ENCODE results near the gene ARHGEF9. TPM values are rescaled to one million over a fixed set of nuclear protein-coding genes. Genes with fewer than 3 reads are reported as not detected.
A peak's percentile ranks its signal among the peaks of the same experiment; 100 is the strongest.

ARHGEF9 gene
- total RNA-seq, 1 donor from 2014 or later: 6.4 TPM

DNA sequence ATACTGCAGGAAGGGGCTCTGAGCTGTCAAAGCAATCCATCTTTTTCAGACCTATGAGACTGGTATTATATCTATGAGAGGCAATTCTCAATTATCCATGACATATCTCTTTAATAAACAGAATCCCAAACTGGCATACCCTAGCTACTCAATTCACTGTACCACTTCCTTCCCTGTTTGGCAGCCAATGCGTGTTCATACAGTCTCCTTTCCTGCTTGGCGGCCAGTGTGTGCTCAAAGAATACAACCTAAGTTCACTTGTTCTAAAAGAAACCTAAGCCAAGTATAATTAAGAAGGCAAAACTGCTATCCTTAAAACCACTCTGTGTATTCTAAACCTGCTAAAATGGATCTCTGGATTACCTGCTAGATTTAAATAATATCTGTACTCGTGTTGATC is 38.3 kb downstream of the ARHGEF9 start:
- peak in 1 of 2 donors; percentile 50 for DNase-seq (ENCODE audit: low read depth in 2 of 2)

DNA sequence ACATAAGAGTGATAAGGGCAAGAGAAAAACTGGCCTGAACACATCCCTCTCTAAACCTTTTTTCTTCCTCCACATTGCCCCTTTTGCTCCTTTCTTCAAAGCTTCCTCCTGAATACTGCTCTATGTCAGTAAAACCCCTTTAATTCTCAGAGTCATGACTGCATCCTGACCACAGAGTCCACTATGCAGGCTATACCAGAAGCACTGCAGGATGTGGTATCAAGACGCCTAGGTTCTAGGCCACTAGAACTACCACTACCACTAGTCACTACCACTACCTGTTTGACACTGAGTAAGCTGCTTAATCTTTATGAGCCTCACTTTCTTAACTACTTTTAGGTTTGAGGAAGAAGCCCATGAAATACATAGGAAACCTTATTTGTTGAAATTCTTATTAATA is 38.7 kb downstream of the ARHGEF9 start:
- DNase-seq (ENCODE audit: low read depth in 2 of 2): no peak

DNA sequence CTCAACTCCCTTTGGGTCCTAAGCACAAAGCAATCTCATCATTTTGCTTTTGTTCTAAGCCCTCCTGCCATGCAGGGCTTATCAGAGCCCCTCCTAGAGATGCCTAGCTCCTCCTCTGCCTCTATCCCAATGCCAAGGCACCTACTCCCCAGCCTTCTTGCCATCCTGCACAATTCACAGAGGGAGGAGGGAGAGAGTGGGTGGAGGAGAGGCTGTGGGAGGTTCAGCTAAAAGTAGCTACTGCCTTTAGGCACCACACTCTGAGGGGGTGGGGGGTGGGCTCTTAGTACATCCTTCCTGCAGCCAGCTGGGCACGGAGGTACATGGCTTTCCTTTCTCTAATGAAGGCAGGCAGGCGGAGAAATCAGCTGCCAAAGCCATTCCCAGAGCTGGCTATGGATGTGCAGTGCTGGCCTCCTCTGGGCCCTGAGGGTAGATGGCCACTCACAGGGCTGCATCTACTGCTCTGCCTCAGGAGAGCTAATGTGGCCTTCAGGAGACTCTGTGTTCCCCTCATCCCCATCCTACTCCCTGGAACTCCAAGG is 40.1 kb downstream of the ARHGEF9 start:
- DNase-seq (ENCODE audit: low read depth in 2 of 2): no peak

DNA sequence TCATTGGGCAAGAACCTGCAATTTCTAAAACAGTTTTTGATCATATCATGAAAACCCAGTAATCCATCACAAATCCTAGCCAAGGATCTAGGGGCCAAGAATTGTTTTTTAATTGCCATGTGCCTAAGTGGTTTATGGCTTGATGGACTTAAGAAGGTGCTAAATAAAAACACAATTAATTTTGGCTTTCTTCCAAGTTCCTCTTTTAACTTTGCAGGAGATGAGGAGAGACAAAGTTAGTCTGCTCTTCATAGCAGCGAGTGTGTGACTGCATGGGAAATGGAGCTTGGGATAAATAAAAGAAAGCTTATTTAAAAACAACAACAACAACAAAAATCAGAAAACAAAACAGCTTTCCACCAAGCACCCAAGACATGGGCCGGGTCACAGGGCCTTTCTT is 41.4 kb downstream of the ARHGEF9 start:
- no peak for DNase-seq (ENCODE audit: low read depth in 2 of 2)

DNA sequence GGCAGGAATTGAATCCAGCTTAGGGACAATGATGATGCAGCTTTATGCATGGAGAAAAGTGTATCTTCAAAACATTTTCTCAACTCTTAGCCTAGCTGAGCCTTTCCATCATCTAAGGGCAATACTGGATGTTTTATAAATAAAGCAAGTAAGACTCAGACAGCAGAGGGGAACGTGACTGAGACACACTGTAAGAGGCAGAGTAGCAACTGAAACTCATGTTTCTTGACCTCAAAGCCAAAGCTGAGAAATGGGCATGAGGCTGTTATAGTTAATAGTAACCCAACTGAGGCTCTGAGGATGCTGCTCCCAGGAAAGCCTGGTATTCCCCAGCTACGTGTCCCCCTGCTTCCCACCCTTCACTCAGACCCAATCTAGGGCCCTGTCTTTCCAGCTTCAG is 44.6 kb downstream of the ARHGEF9 start:
- no peak for DNase-seq (ENCODE audit: low read depth in 2 of 2)

DNA sequence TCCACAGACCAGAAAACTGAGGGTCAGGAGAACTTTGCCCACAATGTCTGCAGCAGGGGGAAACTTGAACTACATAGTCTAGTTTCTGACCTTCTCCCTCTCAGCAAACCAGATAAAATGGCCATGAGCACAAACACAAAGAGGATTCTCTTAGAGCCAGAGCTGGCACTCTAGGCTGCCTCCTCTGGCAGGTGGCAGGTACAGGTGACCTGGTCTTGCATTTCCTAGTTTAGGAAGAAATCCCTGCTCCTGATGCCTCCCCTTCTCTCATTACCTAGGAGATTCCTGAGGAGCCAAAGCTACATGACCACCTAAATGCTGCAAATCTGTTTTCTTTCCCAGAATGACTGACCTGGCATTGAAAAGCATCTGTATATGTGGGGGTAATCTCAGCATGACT is 45.1 kb downstream of the ARHGEF9 start:
- no peak for DNase-seq (ENCODE audit: low read depth in 2 of 2)

DNA sequence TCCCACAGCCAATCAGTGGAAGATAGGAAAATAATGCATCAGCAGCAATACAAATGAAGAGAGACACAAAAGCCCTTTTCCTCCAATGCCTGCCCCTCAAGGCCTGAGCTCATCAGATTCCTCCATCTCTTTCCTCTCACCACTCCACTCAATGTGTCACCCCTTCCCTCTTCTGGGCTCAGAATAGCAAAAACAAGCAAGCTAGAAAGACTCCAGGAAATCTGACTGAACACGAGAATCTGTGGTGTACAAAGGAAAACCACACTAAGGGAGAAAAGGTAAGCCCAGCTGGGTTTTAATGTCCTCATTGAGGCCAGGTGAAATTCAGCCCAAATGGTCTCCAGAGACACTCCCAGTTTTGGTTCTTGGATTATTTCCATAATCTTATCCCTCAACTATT is 46.3 kb downstream of the ARHGEF9 start:
- no peak for DNase-seq (ENCODE audit: low read depth in 2 of 2)

DNA sequence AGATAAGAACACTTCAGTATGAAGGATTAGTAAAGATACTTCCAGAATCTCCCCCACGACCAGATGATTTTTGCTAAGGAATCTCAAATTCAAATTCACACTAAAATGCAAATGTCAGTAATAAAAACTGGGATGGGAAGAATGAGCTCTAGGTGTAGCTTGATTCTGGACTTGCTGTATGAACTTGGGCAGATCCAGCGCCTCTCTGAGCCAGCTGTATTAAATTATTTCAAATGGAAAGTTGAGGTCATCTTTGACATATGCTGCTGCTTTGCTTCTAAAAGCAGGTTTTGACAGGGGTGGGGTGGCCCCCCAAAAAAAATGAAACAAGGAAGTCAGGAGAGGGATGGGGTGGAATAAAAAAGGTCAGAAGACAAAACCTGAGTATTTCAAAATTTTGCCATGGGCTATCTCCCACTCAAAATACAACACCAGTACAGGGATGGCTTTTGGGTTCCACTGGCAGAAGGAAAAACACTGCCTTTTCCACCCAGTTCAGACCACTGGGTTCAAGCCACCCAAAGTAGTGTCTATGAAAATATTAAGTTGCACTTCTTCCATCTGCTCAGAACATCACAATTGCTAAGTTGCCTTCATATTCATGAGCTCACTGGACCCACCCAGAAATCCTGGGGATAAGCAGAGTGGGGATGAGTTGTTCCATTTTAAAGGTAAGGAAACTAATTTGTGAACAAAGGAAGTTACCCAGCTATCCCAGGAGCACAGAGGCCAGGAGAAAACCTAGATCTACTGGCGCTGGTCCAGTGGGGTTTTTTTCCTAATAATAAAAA is 47.7 kb downstream of the ARHGEF9 start:
- no peak for DNase-seq (ENCODE audit: low read depth in 2 of 2)

DNA sequence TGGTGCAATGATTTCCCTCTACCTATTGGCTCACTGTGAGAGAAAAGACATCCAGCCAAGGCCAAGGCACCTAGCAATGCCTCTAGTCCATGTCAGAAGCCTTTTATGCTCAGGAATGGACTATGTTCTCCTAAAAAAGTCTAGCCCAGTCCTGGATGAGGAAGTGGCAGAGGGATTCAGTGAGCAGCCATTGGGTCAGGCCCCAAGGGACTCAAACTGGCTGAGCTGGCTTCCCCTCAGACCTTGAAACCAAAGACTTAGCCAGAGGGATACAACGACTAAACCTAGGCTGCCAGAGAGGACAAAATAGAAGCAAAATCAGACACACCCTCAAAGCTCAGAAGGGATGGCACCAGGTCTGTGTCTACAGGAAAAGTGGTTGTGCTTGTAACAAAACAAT is 49.1 kb downstream of the ARHGEF9 start:
- DNase-seq (ENCODE audit: low read depth in 2 of 2): no peak

DNA sequence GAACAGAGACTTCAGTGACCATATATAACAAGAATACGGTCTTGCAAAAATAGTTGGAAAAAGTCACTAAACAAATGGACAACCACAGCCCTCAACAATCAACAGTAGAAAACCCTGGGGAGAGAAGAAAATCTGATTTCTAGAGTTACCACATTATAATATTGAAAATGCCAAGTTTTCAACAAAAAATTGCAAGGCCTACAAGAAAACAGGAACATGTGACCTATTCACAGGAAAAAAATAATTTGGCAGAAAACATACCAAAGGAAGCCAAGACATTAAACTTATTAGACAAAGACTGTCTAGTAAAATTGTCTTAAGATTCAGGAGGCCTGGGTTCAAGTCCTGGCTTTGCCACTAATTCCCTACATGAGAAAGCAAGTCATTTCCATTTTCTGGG is 64.7 kb downstream of the ARHGEF9 start:
- DNase-seq (ENCODE audit: low read depth in 2 of 2): no peak

DNA sequence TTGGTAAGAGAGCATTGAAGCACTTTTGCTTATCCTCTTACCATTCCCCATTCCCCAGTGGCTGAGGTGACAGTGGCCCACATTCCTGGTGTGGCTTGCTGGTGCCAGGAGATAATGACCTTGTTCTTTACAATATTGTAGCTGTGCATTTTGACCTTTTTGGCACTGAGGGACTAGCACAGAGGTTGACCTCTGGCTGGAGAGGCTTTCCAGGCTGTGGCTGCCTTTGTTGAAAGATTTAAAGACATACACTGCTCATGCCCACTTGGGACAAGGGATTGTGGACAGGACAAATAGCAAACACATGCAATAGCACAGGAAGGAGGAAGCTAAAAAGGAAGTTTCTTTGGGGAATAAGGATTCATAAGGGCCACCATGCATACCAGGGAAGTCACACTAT is 65.4 kb downstream of the ARHGEF9 start:
- DNase-seq (ENCODE audit: low read depth in 2 of 2): no peak

DNA sequence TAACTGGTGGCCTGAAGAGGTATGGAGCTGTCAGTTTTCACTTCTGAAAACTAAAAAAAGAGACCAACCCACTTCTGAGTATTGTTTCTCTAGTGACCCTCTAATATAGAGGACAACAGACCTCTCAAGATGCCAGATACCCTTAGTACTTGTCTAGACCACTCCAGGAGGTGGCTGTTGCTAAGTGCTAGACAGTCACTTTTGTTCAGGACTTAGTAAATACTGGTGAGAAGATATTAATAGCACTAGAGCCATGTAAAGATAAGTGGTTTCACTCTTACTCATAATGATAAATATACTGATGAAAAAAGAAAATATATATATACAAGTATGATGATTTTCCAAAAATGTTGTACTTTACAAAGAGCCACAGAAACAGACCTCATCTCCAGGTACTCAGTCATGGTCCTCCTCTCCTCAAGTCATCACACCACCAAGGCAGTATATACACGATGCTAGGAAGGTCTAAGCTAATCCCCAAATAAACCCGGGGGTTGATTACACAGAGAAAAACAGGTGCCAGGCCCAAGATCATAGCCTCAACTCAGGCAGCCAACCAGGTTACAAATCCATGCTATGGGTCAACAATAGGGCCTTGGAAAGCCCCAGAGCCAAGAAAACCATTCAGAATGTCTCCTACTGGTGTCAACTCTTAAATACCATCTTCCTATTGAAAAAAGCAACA is 66.9 kb downstream of the ARHGEF9 start:
- DNase-seq (ENCODE audit: low read depth in 2 of 2): no peak

DNA sequence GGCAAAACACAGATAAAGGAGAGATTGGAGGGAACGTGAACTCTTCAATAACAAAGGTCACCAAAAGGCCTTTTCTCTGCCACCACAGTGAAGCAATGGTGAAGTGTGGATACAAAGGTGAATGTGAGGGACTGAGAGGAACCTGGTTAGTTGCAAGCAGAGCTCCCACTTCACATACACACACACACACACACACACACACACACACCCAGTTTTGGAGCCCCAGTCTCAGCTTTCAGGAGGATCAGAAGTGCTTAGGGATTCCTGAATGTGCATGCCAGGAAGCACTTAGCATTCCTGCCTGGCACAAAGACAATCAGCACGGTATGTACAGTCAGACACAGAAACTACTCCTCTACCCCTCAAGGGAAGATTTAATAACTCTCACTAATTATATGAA is 71.5 kb downstream of the ARHGEF9 start:
- peak in 1 of 2 donors; percentile 30 for DNase-seq (ENCODE audit: low read depth in 2 of 2)

DNA sequence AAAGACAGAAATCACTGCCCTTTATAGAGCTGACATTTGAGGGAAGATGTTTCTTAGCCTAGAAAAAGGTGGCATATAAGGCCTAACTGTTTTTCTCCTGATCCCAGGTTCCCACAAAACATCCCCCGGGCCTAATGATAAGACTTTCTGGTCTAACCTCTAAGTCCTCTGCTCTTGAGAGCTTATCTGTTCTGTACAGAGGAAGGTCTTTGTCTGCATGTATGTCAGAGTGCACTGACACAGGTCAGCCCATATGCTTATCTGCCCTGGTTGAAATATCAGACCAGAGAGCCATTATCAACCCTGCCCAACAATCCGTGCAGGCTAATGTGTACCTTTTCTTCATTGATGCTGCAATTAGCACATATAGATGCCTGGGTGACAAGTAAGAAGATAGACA is 76.2 kb downstream of the ARHGEF9 start:
- DNase-seq (ENCODE audit: low read depth in 2 of 2): no peak

DNA sequence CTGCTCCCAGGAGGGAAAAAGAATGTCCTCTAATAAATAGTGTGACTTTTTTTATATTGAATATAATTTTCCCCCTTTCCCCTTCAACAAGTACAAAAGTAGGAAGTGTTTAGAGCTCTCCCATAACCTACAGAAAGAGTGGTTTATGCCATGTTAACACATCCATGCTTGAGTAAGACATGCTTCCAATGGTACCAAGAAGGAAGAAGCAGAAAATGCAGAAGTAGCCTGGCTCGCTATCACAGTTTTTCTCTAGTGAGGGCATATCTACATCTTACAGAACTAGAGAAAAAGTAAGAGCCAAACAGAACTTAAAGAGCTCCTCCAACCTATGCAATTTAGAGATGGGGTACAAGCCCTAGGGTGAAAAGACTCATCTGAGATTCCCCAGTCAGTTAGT is 82.5 kb downstream of the ARHGEF9 start:
- DNase-seq (ENCODE audit: low read depth in 2 of 2): no peak

DNA sequence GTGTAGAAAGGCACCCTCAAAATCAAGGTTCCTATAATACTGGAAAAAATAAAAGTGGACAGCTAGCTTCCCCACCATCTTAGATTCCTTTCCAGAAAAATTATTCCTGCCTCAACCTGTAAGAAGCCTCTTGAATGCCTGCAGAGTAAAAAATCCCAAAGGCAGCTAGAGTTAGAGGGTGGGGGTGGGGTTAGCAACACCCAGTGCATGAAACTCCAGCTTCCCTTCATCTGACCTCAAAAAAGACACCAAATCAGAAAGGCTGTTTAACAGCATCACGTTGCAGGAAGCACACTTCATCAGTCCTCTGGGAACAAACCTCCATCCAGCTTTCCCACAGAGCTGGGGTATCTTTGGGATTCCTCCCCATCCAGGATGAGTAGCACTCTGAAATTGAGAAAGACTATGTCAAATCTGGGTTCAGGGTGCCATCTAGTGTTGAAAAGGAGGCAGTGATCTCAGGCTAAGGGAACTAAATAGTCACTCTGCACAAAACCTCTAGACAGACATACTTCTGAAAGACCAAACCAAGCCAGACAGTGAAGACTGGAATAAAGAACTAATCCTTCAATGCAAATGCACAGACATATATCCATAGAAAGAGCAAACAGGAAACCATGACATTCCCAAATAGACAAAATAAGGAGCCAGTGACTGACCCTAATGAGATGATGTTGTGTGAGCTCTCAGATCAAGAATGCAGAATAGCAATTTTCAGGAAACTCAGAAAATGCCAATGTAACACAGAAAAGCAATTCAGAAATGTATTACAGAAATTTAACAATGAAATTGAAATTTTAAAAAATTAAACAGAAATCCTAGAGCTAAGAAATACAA is 97.9 kb downstream of the ARHGEF9 start:
- peak; percentile 25 to 39 for DNase-seq (ENCODE audit: low read depth in 2 of 2)

DNA sequence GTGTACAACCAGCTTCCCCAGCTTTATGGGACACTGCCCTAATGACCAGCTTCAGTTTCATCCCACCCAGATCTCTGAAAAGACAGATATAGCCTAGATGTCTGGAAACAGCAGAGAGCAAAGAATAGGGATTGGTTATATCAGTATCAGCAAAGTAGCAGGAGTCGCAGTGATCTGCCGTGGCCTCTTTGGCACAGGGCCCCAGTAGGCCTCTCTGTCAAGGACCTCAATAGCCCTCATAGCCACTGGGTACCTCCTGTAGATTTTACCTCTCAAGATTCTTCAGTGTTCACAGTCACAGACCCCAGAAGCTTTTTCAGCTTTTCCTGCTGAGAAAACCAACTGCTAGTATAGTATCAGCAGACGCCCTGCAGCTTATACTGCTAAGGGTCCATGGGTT is 104.6 kb downstream of the ARHGEF9 start:
- no peak for DNase-seq (ENCODE audit: low read depth in 2 of 2)

DNA sequence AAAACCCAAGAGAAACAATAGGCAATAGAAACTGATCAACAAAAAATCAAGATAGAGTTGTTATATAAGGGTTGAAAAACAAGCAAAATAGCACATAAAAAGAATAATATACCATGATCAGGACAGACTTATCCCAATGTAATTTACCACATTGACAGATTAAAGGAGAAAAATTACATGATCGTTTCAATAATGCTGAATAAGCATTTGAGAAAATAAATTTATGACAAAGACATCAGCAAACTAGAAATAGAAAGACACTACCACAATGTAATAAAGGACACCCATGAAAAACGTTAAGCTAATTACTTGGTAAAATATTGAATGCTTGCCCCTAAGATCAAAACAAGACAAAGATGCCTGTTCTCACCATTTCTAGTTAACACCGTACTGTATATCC is 105.6 kb downstream of the ARHGEF9 start:
- DNase-seq (ENCODE audit: low read depth in 2 of 2): no peak

DNA sequence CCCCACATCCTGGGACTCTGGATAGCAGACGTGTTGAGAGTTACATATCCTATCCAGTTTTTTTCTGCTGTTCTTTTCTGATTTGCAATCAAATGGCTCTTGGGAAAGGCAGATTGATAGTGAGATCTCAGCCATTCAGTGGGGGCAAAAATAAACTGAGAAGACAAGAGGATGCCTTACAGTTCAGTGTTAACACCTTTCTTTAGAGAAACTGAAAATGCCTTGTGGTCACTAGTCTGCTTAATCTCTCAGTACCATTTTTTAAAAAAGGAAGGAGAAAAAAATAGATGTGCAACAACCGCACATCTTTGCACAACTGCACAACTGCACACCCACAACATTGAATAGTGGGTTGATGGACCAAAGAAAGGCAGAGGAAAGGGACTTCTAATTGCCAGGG is 109.3 kb downstream of the ARHGEF9 start:
- DNase-seq (ENCODE audit: low read depth in 2 of 2): no peak

DNA sequence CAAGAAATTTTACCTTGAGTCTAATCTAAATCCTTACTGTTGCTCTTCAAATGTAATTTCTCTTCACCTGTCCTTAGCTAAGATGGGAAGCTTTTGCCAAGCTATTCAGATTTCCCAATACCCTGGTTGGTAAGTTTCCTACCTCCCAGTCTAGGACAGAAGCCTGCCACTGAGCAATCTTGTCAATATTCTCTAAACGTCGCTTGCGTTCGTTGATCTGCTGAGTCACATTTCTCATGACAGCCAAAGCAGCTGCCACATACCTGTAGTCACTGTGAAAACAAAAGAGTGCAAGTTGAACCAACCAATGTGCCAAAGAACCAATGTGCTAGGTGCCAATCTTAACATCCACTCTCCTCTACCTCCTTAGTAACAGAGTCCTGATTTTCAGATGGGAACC is 111.1 kb downstream of the ARHGEF9 start:
- DNase-seq (ENCODE audit: low read depth in 2 of 2): no peak

DNA sequence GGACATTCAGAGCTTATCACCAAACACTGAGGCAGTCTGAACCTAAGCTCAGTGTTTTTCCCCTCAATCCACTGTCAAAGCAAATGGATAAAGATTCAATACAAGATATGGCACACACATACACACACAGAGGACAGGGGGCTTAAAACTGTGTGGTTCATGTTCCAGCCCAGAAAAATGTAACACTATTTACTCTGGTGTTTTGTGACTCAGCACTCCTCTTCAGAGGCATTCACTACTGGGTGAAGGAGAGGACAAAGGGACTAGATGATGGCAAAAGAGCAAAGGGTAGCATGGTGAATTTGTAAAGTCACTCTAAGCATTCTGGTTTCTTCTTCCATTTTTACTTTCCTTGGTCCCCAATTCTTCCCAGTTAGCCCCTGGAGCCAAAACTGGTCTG is 120.3 kb downstream of the ARHGEF9 start:
- DNase-seq (ENCODE audit: low read depth in 2 of 2): no peak

DNA sequence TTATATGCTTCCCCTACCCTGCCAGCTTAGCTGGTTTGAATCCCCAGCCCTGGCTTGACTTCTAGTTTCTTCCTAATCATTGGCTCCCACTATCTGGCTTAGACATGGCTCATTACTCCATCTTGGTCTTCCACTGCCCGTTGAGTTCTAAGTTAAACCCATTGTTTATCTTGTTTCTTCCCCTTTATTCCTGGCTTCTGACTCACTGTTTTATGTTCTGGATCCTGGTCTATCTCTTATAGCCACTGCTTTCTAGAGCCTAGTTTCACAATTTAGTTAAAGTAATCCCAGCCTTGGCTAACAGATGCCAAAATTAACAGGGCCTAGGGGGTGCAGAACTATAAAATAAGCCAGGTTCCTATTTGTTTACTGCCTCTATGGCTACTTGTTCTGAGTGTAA is 120.9 kb downstream of the ARHGEF9 start:
- no peak for DNase-seq (ENCODE audit: low read depth in 2 of 2)

All from dermis microvascular lymphatic vessel endothelial cell (primary cell).